Measurements from ENCODE around the gene LMX1A. TPM values are rescaled to one million over a fixed set of nuclear protein-coding genes. Genes with fewer than 3 reads are reported as not detected.

LMX1A gene
- total RNA-seq, 2 donors from 2014 or later: not detected

GRCh38 chr1:165328136-165328535 lies 28.4 kb downstream of the LMX1A start:
- Mint-ChIP-seq H3K27ac (no peak overlapping the region), H3K36me3 (ENCODE audit: low read depth) (no peaks in the 10 kb centered on the region), H3K4me1 (no peaks in the 10 kb centered on the region), H3K27me3 (peaks cover 52% of the 10 kb centered on the region), H3K4me3 (no peak overlapping the region)
- H3K9me3 ChIP-seq (ENCODE audit: control insufficient read depth, low read length, poor library complexity, severe bottlenecking): no peaks in the 10 kb centered on the region
- no peak for DNase-seq
- no peak for ATAC-seq

- Mint-ChIP-seq H3K27me3 (peaks cover 52% of the 10 kb centered on the region), H3K27ac (no peak overlapping the region), H3K36me3 (ENCODE audit: low read depth) (no peaks in the 10 kb centered on the region), H3K4me1 (no peaks in the 10 kb centered on the region), H3K4me3 (no peak overlapping the region)
- H3K9me3 ChIP-seq (ENCODE audit: control insufficient read depth, low read length, poor library complexity, severe bottlenecking): no peaks in the 10 kb centered on the region
- DNase-seq (no peak), ATAC-seq (no peak)
Observed at GRCh38 chr1:165327538-165327937, 29.0 kb downstream of the LMX1A start.

GRCh38 chr1:165325460-165326203 lies 30.9 kb downstream of the LMX1A start:
- Mint-ChIP-seq H3K27ac (no peak overlapping the region), H3K27me3 (peaks cover 55% of the 10 kb centered on the region), H3K36me3 (ENCODE audit: low read depth) (no peaks in the 10 kb centered on the region), H3K4me1 (no peaks in the 10 kb centered on the region), H3K4me3 (no peak overlapping the region)
- no peak for ATAC-seq
- no peaks in the 10 kb centered on the region for H3K9me3 ChIP-seq (ENCODE audit: control insufficient read depth, low read length, poor library complexity, severe bottlenecking)
- no peak for DNase-seq

- Mint-ChIP-seq H3K27ac (no peak overlapping the region), H3K27me3 (peaks cover 61% of the 10 kb centered on the region), H3K36me3 (ENCODE audit: low read depth) (no peaks in the 10 kb centered on the region), H3K4me1 (no peaks in the 10 kb centered on the region), H3K4me3 (no peak overlapping the region)
- ATAC-seq (no peak), DNase-seq (no peak)
- H3K9me3 ChIP-seq (ENCODE audit: control insufficient read depth, low read length, poor library complexity, severe bottlenecking): no peaks in the 10 kb centered on the region
Observed at GRCh38 chr1:165324050-165324449, 32.5 kb downstream of the LMX1A start.

- Mint-ChIP-seq H3K36me3 (ENCODE audit: low read depth) (peaks cover 3% of the 10 kb centered on the region), H3K4me1 (no peaks in the 10 kb centered on the region), H3K27me3 (peaks cover 59% of the 10 kb centered on the region), H3K4me3 (no peak overlapping the region), H3K27ac (no peak overlapping the region)
- H3K9me3 ChIP-seq (ENCODE audit: control insufficient read depth, low read length, poor library complexity, severe bottlenecking): no peaks in the 10 kb centered on the region
- DNase-seq: no peak
- ATAC-seq: no peak
Observed at GRCh38 chr1:165317612-165318011, 38.9 kb downstream of the LMX1A start.

GRCh38 chr1:165316153-165316772 lies 40.3 kb downstream of the LMX1A start:
- H3K27ac Mint-ChIP-seq: no peak overlapping the region
- H3K36me3 Mint-ChIP-seq (ENCODE audit: low read depth): peaks cover 3% of the 10 kb centered on the region
- no peaks in the 10 kb centered on the region for H3K9me3 ChIP-seq (ENCODE audit: control insufficient read depth, low read length, poor library complexity, severe bottlenecking)
- DNase-seq: no peak
- no peaks in the 10 kb centered on the region for H3K4me1 Mint-ChIP-seq
- peaks cover 63% of the 10 kb centered on the region for H3K27me3 Mint-ChIP-seq
- no peak for ATAC-seq
- H3K4me3 Mint-ChIP-seq: no peak overlapping the region

GRCh38 chr1:165315481-165315880 lies 41.0 kb downstream of the LMX1A start:
- peaks cover 59% of the 10 kb centered on the region for H3K27me3 Mint-ChIP-seq
- peaks cover 3% of the 10 kb centered on the region for H3K36me3 Mint-ChIP-seq (ENCODE audit: low read depth)
- H3K27ac Mint-ChIP-seq: no peak overlapping the region
- ATAC-seq (no peak), DNase-seq (no peak)
- no peak overlapping the region for H3K4me3 Mint-ChIP-seq
- H3K4me1 Mint-ChIP-seq: no peaks in the 10 kb centered on the region
- H3K9me3 ChIP-seq (ENCODE audit: control insufficient read depth, low read length, poor library complexity, severe bottlenecking): no peaks in the 10 kb centered on the region

- Mint-ChIP-seq H3K36me3 (ENCODE audit: low read depth) (peaks cover 3% of the 10 kb centered on the region), H3K27ac (no peak overlapping the region), H3K4me3 (no peak overlapping the region), H3K27me3 (peaks cover 63% of the 10 kb centered on the region), H3K4me1 (no peaks in the 10 kb centered on the region)
- H3K9me3 ChIP-seq (ENCODE audit: control insufficient read depth, low read length, poor library complexity, severe bottlenecking): no peaks in the 10 kb centered on the region
- no peak for ATAC-seq
- no peak for DNase-seq
Observed at GRCh38 chr1:165313903-165314302, 42.6 kb downstream of the LMX1A start.

- Mint-ChIP-seq H3K27ac (no peak overlapping the region), H3K36me3 (ENCODE audit: low read depth) (peaks cover 3% of the 10 kb centered on the region), H3K27me3 (peaks cover 54% of the 10 kb centered on the region), H3K4me3 (no peak overlapping the region), H3K4me1 (no peaks in the 10 kb centered on the region)
- no peak for DNase-seq
- no peaks in the 10 kb centered on the region for H3K9me3 ChIP-seq (ENCODE audit: control insufficient read depth, low read length, poor library complexity, severe bottlenecking)
- ATAC-seq: no peak
Observed at GRCh38 chr1:165312591-165312990, 43.9 kb downstream of the LMX1A start.

- no peaks in the 10 kb centered on the region for H3K9me3 ChIP-seq (ENCODE audit: control insufficient read depth, low read length, poor library complexity, severe bottlenecking)
- DNase-seq: no peak
- Mint-ChIP-seq H3K36me3 (ENCODE audit: low read depth) (no peaks in the 10 kb centered on the region), H3K4me3 (no peak overlapping the region), H3K4me1 (no peaks in the 10 kb centered on the region), H3K27ac (no peak overlapping the region), H3K27me3 (peaks cover 41% of the 10 kb centered on the region)
- no peak for ATAC-seq
Observed at GRCh38 chr1:165306543-165307434, 49.7 kb downstream of the LMX1A start.

GRCh38 chr1:165303386-165303785 lies 53.1 kb downstream of the LMX1A start:
- H3K27ac Mint-ChIP-seq: no peak overlapping the region
- ATAC-seq (no peak), DNase-seq (no peak)
- H3K4me1 Mint-ChIP-seq: no peaks in the 10 kb centered on the region
- H3K4me3 Mint-ChIP-seq: no peak overlapping the region
- no peaks in the 10 kb centered on the region for H3K9me3 ChIP-seq (ENCODE audit: control insufficient read depth, low read length, poor library complexity, severe bottlenecking)
- no peaks in the 10 kb centered on the region for H3K36me3 Mint-ChIP-seq (ENCODE audit: low read depth)
- H3K27me3 Mint-ChIP-seq: peaks cover 49% of the 10 kb centered on the region

GRCh38 chr1:165300400-165300903 lies 56.1 kb downstream of the LMX1A start:
- H3K36me3 Mint-ChIP-seq (ENCODE audit: low read depth): no peaks in the 10 kb centered on the region
- peaks cover 57% of the 10 kb centered on the region for H3K27me3 Mint-ChIP-seq
- ATAC-seq: no peak
- no peak overlapping the region for H3K27ac Mint-ChIP-seq
- H3K9me3 ChIP-seq (ENCODE audit: control insufficient read depth, low read length, poor library complexity, severe bottlenecking): no peaks in the 10 kb centered on the region
- H3K4me1 Mint-ChIP-seq: no peaks in the 10 kb centered on the region
- no peak overlapping the region for H3K4me3 Mint-ChIP-seq
- no peak for DNase-seq

- Mint-ChIP-seq H3K27ac (no peak overlapping the region), H3K36me3 (ENCODE audit: low read depth) (no peaks in the 10 kb centered on the region), H3K4me1 (no peaks in the 10 kb centered on the region), H3K27me3 (peaks cover 55% of the 10 kb centered on the region), H3K4me3 (no peak overlapping the region)
- DNase-seq (no peak), ATAC-seq (no peak)
- H3K9me3 ChIP-seq (ENCODE audit: control insufficient read depth, low read length, poor library complexity, severe bottlenecking): no peaks in the 10 kb centered on the region
Observed at GRCh38 chr1:165298203-165298820, 58.2 kb downstream of the LMX1A start.
